SH-SY5Y (cell line): ENCODE measurements around the gene RAD51B.

ENCODE experiments used
- GATA2 ChIP-seq: IDR thresholded peaks from 2 replicates; pipeline ENCODE4 v1.6.1; 2011; ENCODE audit warnings: mild to moderate bottlenecking, low read depth, low read length
- GATA3 ChIP-seq: IDR thresholded peaks from 2 replicates; pipeline ENCODE4 v1.6.1; 2011; ENCODE audit warnings: low read depth, mild to moderate bottlenecking, low read length, moderate library complexity

- TF ChIP-seq GATA2 = no peak
- no peak for TF ChIP-seq GATA3
Measured at GRCh38 chr14:68768316-68768715, 948.7 kb downstream of the RAD51B start.
